ENCODE results near the gene CDH13.

Gene CDH13

GRCh38 chr16:82603784-82604411, 22.9 kb upstream of the CDH13 start:
- no peak for TF ChIP-seq ZNF146 (tag by site-specific recombination; IDR thresholded peaks at IDR 0.05)
- no peak for TF ChIP-seq GFI1B (tag by site-specific recombination; IDR thresholded peaks at IDR 0.05)
- TF ChIP-seq HOXA7 (CRISPR knock-in tag; IDR thresholded peaks at IDR 0.05; ENCODE audit: borderline replicate concordance), result no peak
- no peak for TF ChIP-seq SP2 (tag by site-specific recombination; IDR thresholded peaks at IDR 0.05)
- TF ChIP-seq REPIN1 (tag by site-specific recombination; IDR thresholded peaks at IDR 0.05; ENCODE audit: low read depth), result no peak
- TF ChIP-seq ZNF433 (tag by site-specific recombination; IDR thresholded peaks at IDR 0.05; ENCODE audit: low read depth), result no peak
- TF ChIP-seq ZNF302 (tag by site-specific recombination; IDR thresholded peaks at IDR 0.05; ENCODE audit: low read depth), result no peak
- no peak for TF ChIP-seq ZBTB8A (tag by site-specific recombination; IDR thresholded peaks at IDR 0.05)
- TF ChIP-seq ZNF121 (tag by site-specific recombination; IDR thresholded peaks at IDR 0.05), result no peak
- no peak for TF ChIP-seq ZBTB17 (tag by site-specific recombination; IDR thresholded peaks at IDR 0.05)
- TF ChIP-seq ZNF112 (tag by site-specific recombination; IDR thresholded peaks at IDR 0.05), result no peak
- TF ChIP-seq ZNF221 (tag by site-specific recombination; IDR thresholded peaks at IDR 0.05; ENCODE audit: borderline replicate concordance), result no peak
- TF ChIP-seq ZNF174 (tag by site-specific recombination; IDR thresholded peaks at IDR 0.05), result no peak

GRCh38 chr16:82605076-82605475, 21.7 kb upstream of the CDH13 start:
- CTCF ChIA-PET, result interaction anchor here (1.6 to 2.3 kb wide), 2 partner anchors 12 to 35 kb away, joined by 5 to 16 read pairs; no protein-coding TSS in a partner anchor
- Histone ChIP-seq H3K27ac (ENCODE audit: extremely low read depth, low read depth, low read length) (no peak overlapping the region), H3K36me3 (ENCODE audit: control insufficient read depth in 2 of 2, insufficient read depth in 1 of 2, low read length in 2 of 2) (no peaks in the 10 kb centered on the region), H3K4me1 (ENCODE audit: control insufficient read depth, insufficient read depth, low read length) (no peaks in the 10 kb centered on the region), H3K4me3 (ENCODE audit: low read depth, low read length) (no peak overlapping the region), H3K9me3 (ENCODE audit: control insufficient read depth, insufficient read depth, low read depth, low read length) (no peaks in the 10 kb centered on the region)
- POLR2A ChIA-PET, result no interaction called here
- no peak for TF ChIP-seq ZNF302 (tag by site-specific recombination; IDR thresholded peaks at IDR 0.05; ENCODE audit: low read depth)
- no peak for TF ChIP-seq SCRT2 (tag by site-specific recombination; IDR thresholded peaks at IDR 0.05)
- no peak for TF ChIP-seq ZNF341 (tag by site-specific recombination; IDR thresholded peaks at IDR 0.05; ENCODE audit: low read depth)
- no peak for TF ChIP-seq MEIS1 (CRISPR knock-in tag; IDR thresholded peaks at IDR 0.05; ENCODE audit: borderline replicate concordance)
- no peak for TF ChIP-seq KLF10 (tag by site-specific recombination; IDR thresholded peaks at IDR 0.05)
- TF ChIP-seq KLF16 (tag by site-specific recombination; IDR thresholded peaks at IDR 0.05), result no peak
- no peak for TF ChIP-seq ZNF558 (tag by site-specific recombination; IDR thresholded peaks at IDR 0.05)

More at GRCh38 chr16:82603784-82604411, 22.9 kb upstream of the CDH13 start:
- Histone ChIP-seq H3K36me3 (ENCODE audit: control insufficient read depth in 2 of 2, insufficient read depth in 1 of 2, low read length in 2 of 2) (no peaks in the 10 kb centered on the region), H3K27ac (ENCODE audit: extremely low read depth, low read depth, low read length) (no peak overlapping the region), H3K4me3 (ENCODE audit: low read depth, low read length) (no peak overlapping the region), H3K9me3 (ENCODE audit: control insufficient read depth, insufficient read depth, low read depth, low read length) (no peaks in the 10 kb centered on the region), H3K4me1 (ENCODE audit: control insufficient read depth, insufficient read depth, low read length) (no peaks in the 10 kb centered on the region)
- ChIA-PET POLR2A (no interaction called here), CTCF (interaction anchor here (0.5 to 2.3 kb wide), 15 partner anchors 9 to 1060 kb away, joined by 3 to 16 read pairs (median 4); no protein-coding TSS in a partner anchor)

- POLR2A ChIA-PET, result interaction anchor here (0.6 kb wide), 1 partner anchor 50 kb away, joined by 3 read pairs; no protein-coding TSS in a partner anchor
Measured at GRCh38 chr16:82605863-82606620, 20.7 kb upstream of the CDH13 start.

More at GRCh38 chr16:82605863-82606620, 20.7 kb upstream of the CDH13 start:
- H3K9me3 ChIP-seq (ENCODE audit: control insufficient read depth, insufficient read depth, low read depth, low read length), result no peaks in the 10 kb centered on the region
- H3K4me1 ChIP-seq (ENCODE audit: control insufficient read depth, insufficient read depth, low read length), result no peaks in the 10 kb centered on the region
- no peak overlapping the region for H3K27ac ChIP-seq (ENCODE audit: extremely low read depth, low read depth, low read length)
- TF ChIP-seq ZNF292 (tag by site-specific recombination; IDR thresholded peaks at IDR 0.05; ENCODE audit: borderline replicate concordance, low read depth) (no peak), ZNF785 (tag by site-specific recombination; IDR thresholded peaks at IDR 0.05) (no peak), GFI1B (tag by site-specific recombination; IDR thresholded peaks at IDR 0.05) (no peak), ZSCAN23 (tag by site-specific recombination; IDR thresholded peaks at IDR 0.05) (no peak), ZBTB26 (tag by site-specific recombination; optimal IDR thresholded peaks at IDR 0.05) (no peak)
- no peaks in the 10 kb centered on the region for H3K36me3 ChIP-seq (ENCODE audit: control insufficient read depth in 2 of 2, insufficient read depth in 1 of 2, low read length in 2 of 2)
- no peak overlapping the region for H3K4me3 ChIP-seq (ENCODE audit: low read depth, low read length)
- CTCF ChIA-PET, result interaction anchor here (0.5 to 0.7 kb wide), 2 partner anchors 12 to 363 kb away, joined by 3 read pairs; no protein-coding TSS in a partner anchor

All from HEK293 (cell line).